Measurements from ENCODE around the gene NDUFAF3. TPM values are rescaled to one million over a fixed set of nuclear protein-coding genes. Genes with fewer than 3 reads are reported as not detected.

Gene NDUFAF3, protein sequence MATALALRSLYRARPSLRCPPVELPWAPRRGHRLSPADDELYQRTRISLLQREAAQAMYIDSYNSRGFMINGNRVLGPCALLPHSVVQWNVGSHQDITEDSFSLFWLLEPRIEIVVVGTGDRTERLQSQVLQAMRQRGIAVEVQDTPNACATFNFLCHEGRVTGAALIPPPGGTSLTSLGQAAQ
- 61.4 to 63.4 TPM (median 62.0 TPM) in 3 replicates for total RNA-seq

DNA sequence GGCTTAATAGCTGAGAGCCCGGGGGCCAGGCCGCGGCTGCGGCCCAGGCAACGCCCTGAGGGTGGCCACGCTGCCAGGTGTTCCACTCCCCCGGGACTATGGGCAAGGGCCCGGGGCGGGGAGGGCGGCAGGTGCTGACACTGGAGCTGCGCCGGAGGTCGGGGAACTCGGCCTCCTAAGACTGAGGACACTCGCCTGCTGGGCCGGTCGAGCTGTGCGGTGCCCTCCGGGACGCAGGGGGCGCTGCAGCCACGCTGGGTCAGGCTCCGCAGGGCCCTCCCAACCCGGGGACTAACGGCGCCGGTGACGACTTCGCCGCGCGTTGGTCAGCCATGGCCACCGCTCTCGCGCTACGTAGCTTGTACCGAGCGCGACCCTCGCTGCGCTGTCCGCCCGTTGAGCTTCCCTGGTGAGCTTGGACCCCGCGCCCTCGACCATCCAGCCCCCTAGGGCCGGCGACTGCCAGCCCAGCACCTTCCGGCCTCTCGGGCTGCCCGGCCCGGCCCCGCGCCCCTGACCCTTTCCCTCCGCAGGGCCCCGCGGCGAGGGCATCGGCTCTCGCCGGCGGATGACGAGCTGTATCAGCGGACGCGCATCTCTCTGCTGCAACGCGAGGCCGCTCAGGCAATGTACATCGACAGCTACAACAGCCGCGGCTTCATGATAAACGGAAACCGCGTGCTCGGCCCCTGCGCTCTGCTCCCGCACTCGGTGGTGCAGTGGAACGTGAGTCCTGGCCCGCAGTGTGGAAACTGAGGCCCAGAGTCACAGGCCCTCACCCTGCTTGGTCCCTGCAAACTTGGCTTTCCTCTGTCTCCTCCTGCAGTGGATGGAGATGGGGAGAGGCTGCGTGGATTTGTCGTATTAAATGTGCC lies at the start of gene NDUFAF3:
NDUFAF3 (plus strand) TSS at position 309 of the 875 bp plus-strand sequence; CDS start at position 333, 24 bp downstream.
- H3K36me3 Mint-ChIP-seq = peaks cover 14% of the 10 kb centered on the region

DNA sequence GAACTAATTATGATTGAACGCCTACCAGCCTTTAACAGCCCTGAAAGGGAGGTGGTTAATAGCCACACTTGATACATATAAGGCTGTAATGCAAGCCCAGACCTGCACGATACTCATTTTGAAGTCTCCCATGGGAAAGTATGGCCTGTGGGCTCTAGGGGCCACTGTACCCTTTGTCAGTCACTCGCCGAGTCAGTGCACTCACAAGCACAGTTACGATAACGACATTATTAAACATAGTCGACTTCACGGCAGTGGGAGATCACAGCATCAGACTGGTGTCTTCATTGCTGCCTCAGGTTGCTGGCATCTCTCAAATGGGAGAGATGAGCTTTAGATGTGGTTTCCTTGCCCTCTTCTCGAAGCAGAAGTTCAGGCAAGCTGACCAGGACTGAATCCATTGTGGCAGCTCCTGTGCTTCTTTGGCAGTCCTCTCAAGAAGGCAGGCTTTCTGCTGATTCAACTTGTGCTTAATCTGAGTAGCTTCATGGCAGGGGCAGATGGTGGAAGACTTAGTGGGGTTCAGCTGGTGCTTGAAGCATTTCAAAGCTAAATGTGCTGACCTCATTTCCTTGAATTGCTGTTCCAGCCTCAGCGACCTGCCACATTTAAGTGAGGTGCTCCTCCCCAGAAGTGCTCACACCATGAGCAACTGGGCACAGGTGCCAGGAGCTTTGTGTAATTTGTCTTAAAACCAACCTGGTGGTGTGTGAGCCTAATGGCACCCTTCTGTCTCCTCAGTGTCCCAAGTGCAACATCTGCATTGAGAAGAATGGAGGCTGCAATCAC lies 47.7 kb upstream of the NDUFAF3 start:
- peaks cover 40% of the 10 kb centered on the region for H3K36me3 Mint-ChIP-seq
- TF ChIP-seq, protein P1, sequence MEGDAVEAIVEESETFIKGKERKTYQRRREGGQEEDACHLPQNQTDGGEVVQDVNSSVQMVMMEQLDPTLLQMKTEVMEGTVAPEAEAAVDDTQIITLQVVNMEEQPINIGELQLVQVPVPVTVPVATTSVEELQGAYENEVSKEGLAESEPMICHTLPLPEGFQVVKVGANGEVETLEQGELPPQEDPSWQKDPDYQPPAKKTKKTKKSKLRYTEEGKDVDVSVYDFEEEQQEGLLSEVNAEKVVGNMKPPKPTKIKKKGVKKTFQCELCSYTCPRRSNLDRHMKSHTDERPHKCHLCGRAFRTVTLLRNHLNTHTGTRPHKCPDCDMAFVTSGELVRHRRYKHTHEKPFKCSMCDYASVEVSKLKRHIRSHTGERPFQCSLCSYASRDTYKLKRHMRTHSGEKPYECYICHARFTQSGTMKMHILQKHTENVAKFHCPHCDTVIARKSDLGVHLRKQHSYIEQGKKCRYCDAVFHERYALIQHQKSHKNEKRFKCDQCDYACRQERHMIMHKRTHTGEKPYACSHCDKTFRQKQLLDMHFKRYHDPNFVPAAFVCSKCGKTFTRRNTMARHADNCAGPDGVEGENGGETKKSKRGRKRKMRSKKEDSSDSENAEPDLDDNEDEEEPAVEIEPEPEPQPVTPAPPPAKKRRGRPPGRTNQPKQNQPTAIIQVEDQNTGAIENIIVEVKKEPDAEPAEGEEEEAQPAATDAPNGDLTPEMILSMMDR (IDR thresholded peaks at IDR 0.05; ENCODE audit: unreplicated experiment) = no peak
- no peaks in the 10 kb centered on the region for H3K27me3 Mint-ChIP-seq (ENCODE audit: low read depth)
- H3K9me3 Mint-ChIP-seq = no peaks in the 10 kb centered on the region
- H3K4me1 Mint-ChIP-seq = no peaks in the 10 kb centered on the region
- H3K4me3 Mint-ChIP-seq = no peak overlapping the region
- no peak for DNase-seq (ENCODE audit: low spot score in 2 of 2, unreplicated experiment in 2 of 2)
- H3K27ac Mint-ChIP-seq = no peak overlapping the region

More for the DNA sequence above, at the start of gene NDUFAF3:
- H3K27me3 Mint-ChIP-seq (ENCODE audit: low read depth) = no peaks in the 10 kb centered on the region
- DNase-seq (ENCODE audit: low spot score in 2 of 2, unreplicated experiment in 2 of 2) = peak; percentile 81 to 96
- H3K27ac Mint-ChIP-seq = peak within 1 kb of the TSS; percentile 98
- no peaks in the 10 kb centered on the region for H3K9me3 Mint-ChIP-seq
- TF ChIP-seq, protein P1 (IDR thresholded peaks at IDR 0.05; ENCODE audit: unreplicated experiment) = peak; percentile 94
- peak within 1 kb of the TSS; percentile 94 for H3K4me3 Mint-ChIP-seq
- H3K4me1 Mint-ChIP-seq = peaks cover 36% of the 10 kb centered on the region

DNA sequence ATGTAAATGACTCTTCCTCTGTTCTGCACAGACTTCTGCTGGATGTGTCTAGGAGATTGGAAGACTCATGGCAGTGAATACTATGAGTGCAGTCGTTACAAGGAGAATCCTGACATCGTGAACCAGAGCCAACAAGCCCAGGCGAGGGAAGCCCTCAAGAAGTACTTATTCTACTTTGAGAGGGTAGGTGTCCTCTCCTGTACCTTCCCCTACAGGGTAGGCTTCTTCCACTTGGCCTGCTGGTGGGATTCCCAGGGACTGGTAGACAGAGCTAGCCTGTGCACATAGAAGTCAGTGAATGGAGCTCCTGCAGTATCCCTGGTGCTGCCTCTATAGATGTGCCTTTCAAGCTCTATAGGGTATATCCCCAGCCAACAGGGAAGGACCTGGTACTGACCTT lies 42.5 kb upstream of the NDUFAF3 start:
- TF ChIP-seq, protein P1 (IDR thresholded peaks at IDR 0.05; ENCODE audit: unreplicated experiment) = no peak
- Mint-ChIP-seq H3K27ac (no peak overlapping the region), H3K4me1 (no peaks in the 10 kb centered on the region), H3K9me3 (no peaks in the 10 kb centered on the region), H3K27me3 (ENCODE audit: low read depth) (no peaks in the 10 kb centered on the region), H3K36me3 (peaks cover 39% of the 10 kb centered on the region), H3K4me3 (no peak overlapping the region)
- no peak for DNase-seq (ENCODE audit: low spot score in 2 of 2, unreplicated experiment in 2 of 2)

DNA sequence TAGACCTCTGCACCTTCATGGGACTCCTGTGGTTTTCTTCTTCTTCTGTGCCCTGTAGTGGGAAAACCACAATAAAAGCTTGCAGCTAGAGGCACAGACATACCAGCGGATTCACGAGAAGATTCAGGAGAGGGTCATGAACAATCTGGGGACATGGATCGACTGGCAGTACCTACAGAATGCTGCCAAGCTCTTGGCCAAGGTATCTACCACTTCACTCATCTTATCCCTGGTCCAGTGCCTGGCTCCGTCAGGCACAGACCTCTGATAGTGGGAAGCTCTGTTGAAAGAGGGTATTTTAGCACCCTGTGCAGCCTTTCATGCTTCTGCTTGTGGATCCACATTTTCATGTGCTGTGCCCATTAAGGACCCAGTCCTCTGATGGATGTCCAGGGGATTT lies 41.6 kb upstream of the NDUFAF3 start:
- no peaks in the 10 kb centered on the region for H3K4me1 Mint-ChIP-seq
- no peaks in the 10 kb centered on the region for H3K9me3 Mint-ChIP-seq
- H3K36me3 Mint-ChIP-seq = peaks cover 31% of the 10 kb centered on the region
- no peak overlapping the region for H3K27ac Mint-ChIP-seq
- TF ChIP-seq, protein P1 (IDR thresholded peaks at IDR 0.05; ENCODE audit: unreplicated experiment) = no peak
- DNase-seq (ENCODE audit: low spot score in 2 of 2, unreplicated experiment in 2 of 2) = no peak
- no peaks in the 10 kb centered on the region for H3K27me3 Mint-ChIP-seq (ENCODE audit: low read depth)
- no peak overlapping the region for H3K4me3 Mint-ChIP-seq

DNA sequence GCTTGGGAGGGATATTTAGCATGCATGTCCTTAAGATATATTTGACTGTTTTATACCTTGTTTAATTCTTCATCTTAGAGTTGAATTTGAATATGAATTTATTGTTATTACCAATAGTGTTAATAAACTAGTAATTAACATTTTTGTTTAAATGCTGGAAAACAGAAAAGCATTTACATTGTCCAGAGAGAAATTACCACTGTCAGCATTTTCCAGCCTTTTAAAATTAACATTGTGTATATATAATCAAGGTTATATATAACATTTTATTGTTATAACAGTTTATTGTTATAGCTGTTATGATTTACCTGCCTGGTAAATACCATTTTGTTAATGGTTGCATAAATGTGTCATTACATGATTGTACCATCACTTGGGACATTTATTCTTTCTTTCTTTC lies 39.9 kb upstream of the NDUFAF3 start:
- no peaks in the 10 kb centered on the region for H3K9me3 Mint-ChIP-seq

More for the DNA sequence above, 39.9 kb upstream of the NDUFAF3 start:
- no peaks in the 10 kb centered on the region for H3K27me3 Mint-ChIP-seq (ENCODE audit: low read depth)
- H3K4me1 Mint-ChIP-seq = no peaks in the 10 kb centered on the region
- H3K27ac Mint-ChIP-seq = no peak overlapping the region
- peaks cover 27% of the 10 kb centered on the region for H3K36me3 Mint-ChIP-seq
- DNase-seq (ENCODE audit: low spot score in 2 of 2, unreplicated experiment in 2 of 2) = no peak
- TF ChIP-seq, protein P1 (IDR thresholded peaks at IDR 0.05; ENCODE audit: unreplicated experiment) = no peak
- H3K4me3 Mint-ChIP-seq = no peak overlapping the region

All from mesothelial cell of epicardium (in vitro differentiated cells).